Measurements from ENCODE around the gene OGA.

Gene OGA

GRCh38 chr10:101780187-101780817 is 37.9 kb downstream of the OGA start:
- DNase-seq (ENCODE audit: low read depth) = no peak
- H3K4me3 ChIP-seq (ENCODE audit: low read depth, low read length) = peak overlapping the region; percentile 35
- no peak for TF ChIP-seq CTCF (conservative IDR thresholded peaks at IDR 0.05; ENCODE audit: low read depth, low read length)

- peak; percentile 74 for TF ChIP-seq CTCF (conservative IDR thresholded peaks at IDR 0.05; ENCODE audit: low read depth, low read length)
- H3K4me3 ChIP-seq (ENCODE audit: low read depth, low read length) = peak overlapping the region; percentile 49
- DNase-seq (ENCODE audit: low read depth) = peak; percentile 67
Observed at GRCh38 chr10:101779544-101780186, 38.6 kb downstream of the OGA start.

- DNase-seq (ENCODE audit: low read depth) = peak; percentile 54
- TF ChIP-seq CTCF (conservative IDR thresholded peaks at IDR 0.05; ENCODE audit: low read depth, low read length) = no peak
- peak overlapping the region; percentile 49 for H3K4me3 ChIP-seq (ENCODE audit: low read depth, low read length)
Observed at GRCh38 chr10:101778781-101779543, 39.3 kb downstream of the OGA start.

GRCh38 chr10:101778151-101778780 is 40.0 kb downstream of the OGA start:
- no peak for DNase-seq (ENCODE audit: low read depth)
- H3K4me3 ChIP-seq (ENCODE audit: low read depth, low read length) = no peak overlapping the region
- TF ChIP-seq CTCF (conservative IDR thresholded peaks at IDR 0.05; ENCODE audit: low read depth, low read length) = no peak

- no peak overlapping the region for H3K4me3 ChIP-seq (ENCODE audit: low read depth, low read length)
- no peak for TF ChIP-seq CTCF (conservative IDR thresholded peaks at IDR 0.05; ENCODE audit: low read depth, low read length)
- DNase-seq (ENCODE audit: low read depth) = no peak
Observed at GRCh38 chr10:101777619-101778145, 40.6 kb downstream of the OGA start.

- no peak overlapping the region for H3K4me3 ChIP-seq (ENCODE audit: low read depth, low read length)
- no peak for TF ChIP-seq CTCF (conservative IDR thresholded peaks at IDR 0.05; ENCODE audit: low read depth, low read length)
- no peak for DNase-seq (ENCODE audit: low read depth)
Observed at GRCh38 chr10:101776161-101776817, 42.0 kb downstream of the OGA start.

Data from choroid plexus epithelial cell (primary cell).